Memory B cell (primary cell): ENCODE data around the gene INVS.
"Not testable (repeated sequence)": the region's sequence is repeated elsewhere in the genome, so short reads cannot be mapped to it uniquely, and the experiment has no call there.

Experiments
- ATAC-seq: fragments of 150-1000 bp; cut with Tn5 transposase; 2 replicates; pipeline ENCODE4 v1.10.0; 2021; ENCODE audit warnings: low read depth, mild to moderate bottlenecking, moderate library complexity
- DNase-seq, 2 donors: peaks; one replicate each; pipeline ENCODE4 v3.0.0; 2022; ENCODE audit warnings: low spot score in 2 of 2
- H3K27ac Mint-ChIP-seq: one replicate; pipeline ENCODE4 v1.8.0; 2022; ENCODE audit warnings: mild to moderate bottlenecking, moderate library complexity, mixed read lengths
- H3K27me3 Mint-ChIP-seq: one replicate; pipeline ENCODE4 v1.8.0; 2022; ENCODE audit warnings: mixed read lengths
- H3K36me3 Mint-ChIP-seq: one replicate; pipeline ENCODE4 v1.8.0; 2022; ENCODE audit warnings: mild to moderate bottlenecking, mixed read lengths
- H3K4me1 Mint-ChIP-seq: one replicate; pipeline ENCODE4 v1.8.0; 2022; ENCODE audit warnings: mixed read lengths
- H3K4me3 Mint-ChIP-seq: one replicate; pipeline ENCODE4 v1.8.0; 2022; ENCODE audit warnings: mild to moderate bottlenecking, moderate library complexity, mixed read lengths
- H3K9me3 Mint-ChIP-seq: one replicate; pipeline ENCODE4 v1.8.0; 2022; ENCODE audit warnings: mixed read lengths

INVS gene

DNA sequence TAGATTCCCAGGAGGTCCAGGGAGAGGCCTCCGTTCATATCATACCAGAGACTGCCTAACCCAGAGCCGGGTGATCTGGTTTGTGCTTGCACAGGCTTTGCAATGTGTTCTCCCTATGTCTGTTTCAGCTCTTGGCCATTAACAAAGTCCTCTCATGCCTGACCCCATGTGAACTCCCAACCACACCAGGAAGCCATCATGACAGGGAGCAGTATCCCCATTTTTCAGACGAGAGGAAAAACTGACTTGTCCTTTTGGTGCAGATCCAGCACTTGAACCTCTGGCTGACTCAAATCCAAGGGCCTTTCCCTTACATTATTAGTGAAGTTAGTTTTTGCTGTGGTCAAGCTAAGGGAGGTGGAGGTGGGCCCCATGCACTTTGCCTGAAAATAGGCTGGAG, 195.3 kb downstream of the INVS start:
- no peak for ATAC-seq
- H3K27me3 Mint-ChIP-seq, result no peaks in the 10 kb centered on the region
- no peak for DNase-seq
- H3K4me1 Mint-ChIP-seq, result peaks cover 1% of the 10 kb centered on the region
- peaks cover 2% of the 10 kb centered on the region for H3K9me3 Mint-ChIP-seq
- no peak overlapping the region for H3K27ac Mint-ChIP-seq
- H3K36me3 Mint-ChIP-seq, result peaks cover 42% of the 10 kb centered on the region
- H3K4me3 Mint-ChIP-seq, result no peak overlapping the region

DNA sequence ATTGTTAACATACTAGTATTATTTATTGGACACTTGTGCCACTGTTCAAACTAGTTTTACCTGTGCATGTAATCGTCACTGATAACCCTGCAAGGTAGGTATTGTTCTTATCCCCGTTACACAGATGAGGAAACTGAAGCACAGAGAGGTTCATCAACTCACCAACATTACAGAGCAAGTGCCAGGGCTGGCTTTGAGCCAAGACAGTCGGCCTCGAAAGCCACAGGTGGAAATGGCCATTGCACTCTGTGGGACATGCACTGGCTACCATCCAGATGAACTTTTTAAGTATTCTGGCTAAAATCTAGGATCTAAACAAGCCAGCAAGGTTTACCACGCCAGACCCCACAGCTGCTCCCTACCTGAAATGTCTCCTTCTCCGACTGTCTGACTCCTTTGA, 195.8 kb downstream of the INVS start:
- peaks cover 5% of the 10 kb centered on the region for H3K4me1 Mint-ChIP-seq
- H3K27me3 Mint-ChIP-seq, result no peaks in the 10 kb centered on the region
- peaks cover 43% of the 10 kb centered on the region for H3K36me3 Mint-ChIP-seq
- H3K9me3 Mint-ChIP-seq, result no peaks in the 10 kb centered on the region
- peak overlapping the region; percentile 7 for H3K27ac Mint-ChIP-seq
- ATAC-seq, result no peak
- DNase-seq, result no peak
- H3K4me3 Mint-ChIP-seq, result no peak overlapping the region

DNA sequence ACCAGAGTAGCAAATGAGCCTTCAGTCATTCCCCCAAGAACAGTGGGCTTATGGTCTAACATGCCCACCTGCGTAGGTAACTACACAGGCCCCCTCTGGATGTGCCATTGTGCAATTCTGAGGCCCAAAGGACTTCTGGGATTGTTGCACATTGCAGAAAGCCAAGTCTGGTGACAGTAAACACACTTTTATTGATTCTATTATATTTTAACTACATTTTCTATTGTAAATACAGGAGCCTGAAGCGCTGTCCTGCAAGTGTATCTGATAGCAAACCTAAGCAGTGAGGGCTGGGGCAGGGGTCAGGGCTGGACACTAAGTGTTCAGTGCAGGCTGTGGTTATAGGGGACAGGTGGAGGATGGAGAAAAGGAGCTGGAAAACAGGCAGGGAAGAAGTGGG, 196.2 kb downstream of the INVS start:
- Mint-ChIP-seq H3K4me1 (peaks cover 5% of the 10 kb centered on the region), H3K9me3 (no peaks in the 10 kb centered on the region), H3K4me3 (no peak overlapping the region), H3K27me3 (no peaks in the 10 kb centered on the region), H3K36me3 (peaks cover 39% of the 10 kb centered on the region), H3K27ac (peak overlapping the region; percentile 7)
- DNase-seq (no peak), ATAC-seq (no peak)

DNA sequence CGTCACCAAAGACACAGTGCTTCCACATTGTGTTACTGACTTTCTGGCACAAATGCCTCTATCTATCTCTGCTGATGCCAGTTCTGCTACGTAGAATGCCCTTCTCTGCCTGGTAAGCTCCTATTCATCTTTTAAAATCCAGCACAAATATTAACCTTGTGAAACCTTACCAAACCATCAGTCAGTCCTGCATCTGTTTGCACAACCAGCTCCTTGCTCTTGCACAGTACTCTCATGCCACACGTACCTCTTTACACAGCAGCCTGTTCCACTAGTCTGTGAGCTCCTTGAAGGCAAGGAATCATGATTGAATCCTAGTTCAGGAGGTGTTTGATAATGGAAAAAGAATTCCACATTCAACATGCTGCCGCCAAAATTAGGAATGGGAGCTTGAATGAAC, 197.4 kb downstream of the INVS start:
- H3K27me3 Mint-ChIP-seq, result no peaks in the 10 kb centered on the region
- no peak overlapping the region for H3K4me3 Mint-ChIP-seq
- ATAC-seq (no peak), DNase-seq (no peak)
- H3K36me3 Mint-ChIP-seq, result peaks cover 43% of the 10 kb centered on the region
- H3K4me1 Mint-ChIP-seq, result peaks cover 5% of the 10 kb centered on the region
- H3K27ac Mint-ChIP-seq, result no peak overlapping the region
- no peaks in the 10 kb centered on the region for H3K9me3 Mint-ChIP-seq

DNA sequence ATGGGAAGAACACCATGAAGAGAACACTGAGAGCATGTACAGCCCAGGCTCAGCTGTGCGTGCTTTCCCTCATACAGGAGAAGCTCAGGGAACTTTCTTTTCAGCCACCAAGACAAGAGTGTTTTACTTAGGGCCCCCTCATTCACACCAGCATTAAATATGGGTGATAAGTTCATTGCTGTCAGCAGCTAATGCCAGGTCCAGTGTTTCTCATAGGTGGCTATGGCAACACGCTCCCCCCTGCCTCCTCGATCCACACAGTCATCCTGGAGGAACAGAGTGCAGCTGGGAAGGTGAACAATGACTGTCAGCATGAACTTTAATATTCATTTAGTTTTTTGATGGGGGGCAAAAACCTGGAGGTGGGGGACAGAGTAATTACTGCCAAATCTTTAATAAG, 199.3 kb downstream of the INVS start:
- Mint-ChIP-seq H3K27ac (peak overlapping the region; percentile 25), H3K4me1 (peaks cover 5% of the 10 kb centered on the region), H3K9me3 (no peaks in the 10 kb centered on the region), H3K27me3 (no peaks in the 10 kb centered on the region), H3K4me3 (no peak overlapping the region), H3K36me3 (peaks cover 38% of the 10 kb centered on the region)
- ATAC-seq (no peak), DNase-seq (no peak)

DNA sequence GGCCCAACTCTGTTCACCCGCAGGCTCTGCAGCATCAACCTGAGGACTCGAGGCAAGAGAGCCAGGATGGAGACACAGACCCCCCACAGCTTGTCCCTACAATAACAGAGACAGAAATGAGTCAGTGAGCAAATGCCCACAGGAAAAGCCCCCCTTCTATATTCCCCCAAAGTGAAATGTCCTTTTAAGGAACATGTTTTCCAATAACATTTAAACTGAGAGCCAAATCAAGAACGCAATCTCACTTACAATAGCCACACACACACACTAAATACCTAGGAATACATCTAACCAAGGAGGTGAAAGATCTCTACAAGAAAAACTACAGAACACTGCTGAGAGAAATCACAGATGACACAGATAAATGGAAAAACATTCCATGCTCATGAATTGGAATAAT, 204.7 kb downstream of the INVS start:
- Mint-ChIP-seq H3K27me3 (no peaks in the 10 kb centered on the region), H3K4me3 (no peak overlapping the region), H3K27ac (no peak overlapping the region), H3K9me3 (no peaks in the 10 kb centered on the region), H3K36me3 (peaks cover 48% of the 10 kb centered on the region), H3K4me1 (peaks cover 5% of the 10 kb centered on the region)
- DNase-seq, result no peak
- no peak for ATAC-seq

DNA sequence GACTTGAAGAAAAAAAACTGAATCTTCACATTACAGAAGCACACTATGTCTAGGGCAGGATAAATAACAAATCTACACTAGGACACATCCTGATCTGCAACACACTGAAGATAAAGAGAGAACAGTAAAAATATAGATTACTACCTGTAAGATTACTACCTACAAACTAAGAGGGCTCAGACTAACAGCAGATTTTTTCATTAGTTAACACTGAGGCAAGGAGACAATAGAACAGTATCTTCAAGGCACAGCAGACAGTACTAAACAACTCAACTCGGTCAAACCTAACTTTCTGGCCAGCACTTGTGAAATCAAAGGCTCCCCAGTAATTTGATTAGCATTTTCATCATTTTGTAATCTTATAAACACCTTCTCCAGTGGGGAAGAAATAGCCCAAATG, 207.2 kb downstream of the INVS start:
- H3K4me3 Mint-ChIP-seq, result no peak overlapping the region
- ATAC-seq (no peak), DNase-seq (no peak)
- H3K36me3 Mint-ChIP-seq, result peaks cover 44% of the 10 kb centered on the region
- H3K4me1 Mint-ChIP-seq, result no peaks in the 10 kb centered on the region
- no peaks in the 10 kb centered on the region for H3K9me3 Mint-ChIP-seq
- H3K27ac Mint-ChIP-seq, result peak overlapping the region; percentile 46
- H3K27me3 Mint-ChIP-seq, result no peaks in the 10 kb centered on the region

DNA sequence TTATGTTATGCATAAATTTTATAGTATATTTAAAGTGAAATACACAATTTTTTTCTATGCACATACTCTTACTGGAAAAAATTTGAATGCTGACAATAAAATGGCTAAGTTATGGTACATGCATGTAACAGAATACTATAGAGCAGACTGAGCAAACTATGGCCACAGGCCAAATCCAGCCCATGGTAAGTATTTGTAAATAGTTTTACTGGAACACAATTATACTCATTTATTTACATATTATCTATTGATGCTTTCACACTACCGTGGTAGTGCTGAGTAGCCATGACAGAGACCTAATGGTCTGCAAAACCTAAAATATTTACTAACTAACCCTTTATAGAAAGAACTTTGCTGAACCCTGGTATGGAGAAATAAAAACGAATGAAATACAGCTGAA, 208.0 kb downstream of the INVS start:
- Mint-ChIP-seq H3K27me3 (no peaks in the 10 kb centered on the region), H3K4me3 (no peak overlapping the region), H3K36me3 (peaks cover 44% of the 10 kb centered on the region), H3K27ac (no peak overlapping the region), H3K9me3 (no peaks in the 10 kb centered on the region), H3K4me1 (peaks cover under 1% of the 10 kb centered on the region)
- DNase-seq, result no peak
- ATAC-seq, result no peak

DNA sequence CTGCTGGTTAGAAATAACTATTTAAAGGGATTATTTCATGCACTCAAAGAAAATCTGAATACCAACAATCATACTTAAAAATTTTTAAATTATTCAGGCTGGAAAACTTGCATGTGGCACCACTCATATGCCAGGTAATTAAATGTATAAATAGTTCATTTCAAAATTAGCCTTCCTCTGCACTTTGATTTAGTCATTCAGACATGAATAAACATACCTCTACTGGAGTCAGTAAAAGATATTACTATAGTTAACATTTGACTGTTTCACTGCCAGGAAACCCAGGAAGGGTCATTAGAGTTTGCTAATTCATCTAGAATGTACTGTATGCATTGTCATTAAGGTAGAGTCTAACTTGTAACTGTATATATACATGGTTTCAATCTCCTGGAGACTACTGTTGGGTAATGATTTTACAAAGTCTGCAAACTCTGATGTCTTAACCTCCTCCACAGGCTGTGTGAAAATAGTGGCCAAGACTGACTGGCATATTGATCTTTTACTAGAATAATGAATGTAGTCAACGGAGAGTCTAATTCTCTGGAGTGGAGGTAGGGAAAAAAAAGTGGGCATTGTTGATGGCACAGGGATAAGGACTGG, 210.0 kb downstream of the INVS start:
- DNase-seq (no peak), ATAC-seq (no peak)
- H3K27ac Mint-ChIP-seq, result peak overlapping the region; percentile 24
- no peaks in the 10 kb centered on the region for H3K9me3 Mint-ChIP-seq
- H3K27me3 Mint-ChIP-seq, result no peaks in the 10 kb centered on the region
- H3K4me3 Mint-ChIP-seq, result no peak overlapping the region
- H3K36me3 Mint-ChIP-seq, result peaks cover 36% of the 10 kb centered on the region
- H3K4me1 Mint-ChIP-seq, result peaks cover 5% of the 10 kb centered on the region

DNA sequence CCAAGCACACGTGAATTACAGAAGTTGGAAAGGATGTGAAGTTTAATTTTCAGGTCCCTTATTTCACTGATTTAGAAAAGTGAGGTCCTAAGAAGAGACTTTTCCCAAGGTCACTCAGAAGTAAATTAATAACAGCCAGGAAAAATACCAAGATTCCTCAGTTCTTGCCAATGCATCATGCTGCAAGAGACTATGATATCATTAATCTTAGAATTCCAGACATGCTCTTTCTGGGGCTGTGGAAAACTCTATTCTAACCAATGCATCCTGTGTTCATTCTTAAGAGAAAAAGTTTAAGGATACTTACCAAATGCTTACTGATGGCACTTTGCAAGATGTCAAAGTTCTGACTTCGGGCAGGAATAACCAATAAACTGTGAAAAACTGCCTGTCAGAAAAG, 210.9 kb downstream of the INVS start:
- Mint-ChIP-seq H3K4me1 (peaks cover 5% of the 10 kb centered on the region), H3K9me3 (no peaks in the 10 kb centered on the region), H3K4me3 (no peak overlapping the region), H3K27ac (no peak overlapping the region), H3K27me3 (no peaks in the 10 kb centered on the region), H3K36me3 (peaks cover 39% of the 10 kb centered on the region)
- no peak for DNase-seq
- no peak for ATAC-seq

DNA sequence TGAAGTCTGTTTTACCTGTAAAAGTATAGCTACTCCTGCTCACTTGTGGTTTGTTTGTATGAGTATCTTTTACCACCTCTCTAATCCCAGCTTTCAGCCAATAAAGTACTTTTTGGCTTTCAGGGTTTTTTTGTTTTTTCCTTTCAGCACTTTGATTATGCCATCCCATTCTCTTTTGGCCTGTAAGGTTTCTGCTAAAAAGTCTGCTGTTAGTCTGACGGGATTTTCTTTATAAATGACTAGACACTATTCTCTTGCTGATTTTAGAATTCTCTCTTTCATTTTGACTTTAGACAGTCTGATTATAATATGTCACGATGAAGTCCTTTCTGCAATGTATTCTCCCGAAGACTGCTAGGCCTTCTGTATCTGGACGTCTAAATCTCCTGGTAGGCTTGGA, 216.5 kb downstream of the INVS start:
- peaks cover 45% of the 10 kb centered on the region for H3K36me3 Mint-ChIP-seq

DNA sequence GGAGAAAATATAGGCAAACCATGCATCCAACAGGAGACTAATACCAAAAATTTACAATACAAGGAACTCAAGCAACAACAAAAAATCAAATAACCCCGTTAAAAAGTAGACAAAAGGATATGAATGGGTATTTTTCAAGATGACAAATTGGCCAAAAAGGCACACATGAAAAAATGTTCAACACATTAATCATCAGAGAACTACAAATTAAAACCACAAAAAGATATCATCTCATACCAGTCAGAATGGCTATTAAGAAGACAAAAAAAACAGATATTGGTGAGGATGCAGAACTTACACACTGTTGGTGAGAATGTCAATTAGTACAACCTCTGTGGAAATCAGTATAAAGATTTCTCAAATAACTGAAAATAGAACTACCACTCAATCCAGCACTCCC, 218.7 kb downstream of the INVS start:
- Mint-ChIP-seq H3K4me1 (peaks cover 7% of the 10 kb centered on the region), H3K9me3 (no peaks in the 10 kb centered on the region), H3K4me3 (no peak overlapping the region), H3K27ac (peak overlapping the region; percentile 25), H3K36me3 (peaks cover 38% of the 10 kb centered on the region), H3K27me3 (no peaks in the 10 kb centered on the region)
- DNase-seq, result no peak
- no peak for ATAC-seq

More for the DNA sequence above, 216.5 kb downstream of the INVS start:
- Mint-ChIP-seq H3K9me3 (no peaks in the 10 kb centered on the region), H3K4me1 (peaks cover 9% of the 10 kb centered on the region), H3K27ac (no peak overlapping the region), H3K4me3 (no peak overlapping the region), H3K27me3 (no peaks in the 10 kb centered on the region)
- DNase-seq (no peak), ATAC-seq (no peak)

DNA sequence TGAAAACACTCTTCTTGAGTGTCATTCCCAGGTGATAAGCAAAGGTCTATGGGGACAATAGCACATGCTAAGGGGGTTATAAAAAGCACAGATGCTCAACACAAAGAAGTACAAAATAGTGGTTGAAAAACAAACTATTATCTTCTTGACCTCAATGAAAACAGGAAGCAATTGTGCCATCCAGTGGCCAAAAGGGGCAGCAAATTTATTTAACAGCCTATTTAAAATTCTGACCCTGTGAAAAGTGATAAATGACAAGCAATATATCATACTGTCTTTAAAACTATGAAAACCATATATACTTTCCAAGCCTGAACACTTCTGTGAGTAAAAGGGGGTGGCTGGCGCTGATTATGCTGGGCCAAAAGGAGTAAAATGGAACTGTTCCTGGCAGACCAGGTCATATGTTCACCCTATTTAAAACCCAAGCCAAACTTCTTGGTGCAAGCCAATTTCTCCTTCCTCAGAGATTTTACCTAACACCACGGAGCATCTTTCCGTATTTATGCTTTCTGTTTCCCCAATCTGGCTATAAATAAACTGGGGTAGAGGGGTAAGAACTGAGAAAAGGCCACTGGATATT, 224.0 kb downstream of the INVS start:
- H3K4me3 Mint-ChIP-seq, result no peak overlapping the region
- DNase-seq (peak; percentile 18 to 25), ATAC-seq (peak; percentile 41)
- peaks cover 19% of the 10 kb centered on the region for H3K36me3 Mint-ChIP-seq
- H3K4me1 Mint-ChIP-seq, result peaks cover 5% of the 10 kb centered on the region
- H3K9me3 Mint-ChIP-seq, result no peaks in the 10 kb centered on the region
- H3K27ac Mint-ChIP-seq, result no peak overlapping the region
- no peaks in the 10 kb centered on the region for H3K27me3 Mint-ChIP-seq

DNA sequence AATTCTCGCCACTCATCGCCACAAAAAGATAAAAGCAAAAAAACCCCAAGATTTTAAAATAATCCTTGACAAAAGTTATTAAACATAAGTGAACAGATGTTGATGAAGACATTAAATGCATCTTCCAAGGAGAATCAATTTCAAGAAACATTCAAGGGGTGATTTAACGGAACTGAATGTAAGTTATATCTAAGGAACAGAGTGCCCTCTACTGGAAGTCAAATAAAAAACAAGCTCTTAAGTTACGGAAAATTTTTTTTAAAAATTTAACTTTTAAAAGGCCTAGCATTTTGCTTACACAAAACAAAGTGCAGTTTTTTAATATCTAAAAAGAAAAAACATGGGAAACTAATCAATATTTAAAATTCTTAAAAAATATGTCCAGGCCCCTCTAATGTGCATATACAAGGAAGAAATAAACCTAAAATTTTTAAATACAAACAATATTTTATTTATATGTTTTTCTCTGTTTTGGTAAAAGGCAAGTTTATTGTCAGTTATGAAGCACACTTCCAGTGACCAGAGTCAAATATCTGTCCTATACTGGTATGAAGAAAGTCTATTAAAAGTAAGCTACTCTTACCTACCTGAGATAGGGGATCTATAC, 225.7 kb downstream of the INVS start:
- DNase-seq, result peak in 1 of 2 donors; percentile 17
- no peaks in the 10 kb centered on the region for H3K9me3 Mint-ChIP-seq
- H3K27me3 Mint-ChIP-seq, result no peaks in the 10 kb centered on the region
- peaks cover 20% of the 10 kb centered on the region for H3K36me3 Mint-ChIP-seq
- ATAC-seq, result no peak
- peaks cover 5% of the 10 kb centered on the region for H3K4me1 Mint-ChIP-seq
- no peak overlapping the region for H3K27ac Mint-ChIP-seq
- H3K4me3 Mint-ChIP-seq, result no peak overlapping the region

DNA sequence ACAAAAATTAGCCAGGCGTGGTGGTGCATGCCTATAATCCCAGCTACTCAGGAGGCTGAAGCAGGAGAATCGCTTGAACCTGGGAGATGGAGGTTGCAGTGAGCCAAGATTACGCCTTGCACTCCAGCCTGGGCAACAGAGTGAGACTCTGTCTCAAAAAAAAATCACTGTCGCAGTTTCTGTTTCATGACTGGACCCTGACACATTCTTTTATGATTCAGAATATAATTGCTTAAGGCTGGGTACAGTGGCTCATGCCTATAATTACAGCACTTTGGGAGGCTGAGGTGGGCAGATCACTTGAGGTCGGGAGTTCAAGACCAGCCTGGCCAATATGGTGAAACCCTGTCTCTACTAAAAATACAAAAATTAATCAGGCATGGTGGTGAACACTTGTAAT, 239.7 kb downstream of the INVS start:
- Mint-ChIP-seq H3K4me1 (peaks cover 16% of the 10 kb centered on the region), H3K36me3 (peaks cover 17% of the 10 kb centered on the region)
- not testable (repeated sequence) for H3K9me3 Mint-ChIP-seq, H3K27ac Mint-ChIP-seq, ATAC-seq, H3K4me3 Mint-ChIP-seq, H3K27me3 Mint-ChIP-seq, DNase-seq
